ENCODE data around the gene NGEF. TPM values are rescaled to one million over a fixed set of nuclear protein-coding genes. Genes with fewer than 3 reads are reported as not detected.

The NGEF gene
- total RNA-seq, 1 experiment from 2014 or later, result 3.9 TPM

DNA sequence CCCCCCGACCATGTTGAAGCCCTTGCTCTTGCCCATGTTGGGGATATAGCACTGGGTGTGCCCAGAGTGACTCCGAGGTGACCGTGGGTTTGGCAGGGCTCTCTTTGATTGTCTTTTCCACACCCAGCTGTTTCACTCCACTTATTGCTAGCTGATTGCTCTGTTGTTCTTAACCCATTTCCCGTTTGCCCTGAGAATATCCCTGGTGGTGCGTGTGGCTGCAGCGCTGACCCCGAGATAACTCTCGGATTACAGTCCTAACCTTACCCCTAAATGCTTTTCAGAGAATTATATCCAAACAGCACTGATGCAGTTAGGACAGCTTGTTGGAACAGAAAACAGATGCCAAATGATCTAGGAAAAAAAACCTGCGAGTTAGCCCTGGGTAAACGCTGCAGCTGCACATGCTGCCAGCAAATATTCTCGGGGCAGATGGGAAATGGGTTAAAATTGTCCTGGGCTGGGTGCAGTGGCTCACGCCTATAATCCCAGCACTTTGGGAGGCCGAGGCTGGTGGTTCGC, 177.3 kb downstream of the NGEF start:
- Histone ChIP-seq H3K4me3 (ENCODE audit: insufficient read depth, low read depth, low read length) (no peak overlapping the region), H3K36me3 (replicated peaks; ENCODE audit: control insufficient read depth, insufficient read depth, low read length) (peaks cover 11% of the 10 kb centered on the region), H3K27me3 (ENCODE audit: control insufficient read depth, insufficient read depth, low read length) (no peaks in the 10 kb centered on the region)
- DNase-seq, result no peak

- Histone ChIP-seq H3K27me3 (ENCODE audit: control insufficient read depth, insufficient read depth, low read length) (no peaks in the 10 kb centered on the region), H3K36me3 (replicated peaks; ENCODE audit: control insufficient read depth, insufficient read depth, low read length) (peaks cover 11% of the 10 kb centered on the region), H3K4me3 (ENCODE audit: insufficient read depth, low read depth, low read length) (no peak overlapping the region)
- DNase-seq, result no peak
Measured at GRCh38 chr2:232833830-232834229, 179.2 kb downstream of the NGEF start.

GRCh38 chr2:232831496-232831895, 181.6 kb downstream of the NGEF start:
- no peaks in the 10 kb centered on the region for H3K27me3 ChIP-seq (ENCODE audit: control insufficient read depth, insufficient read depth, low read length)
- DNase-seq, result no peak
- peaks cover 10% of the 10 kb centered on the region for H3K36me3 ChIP-seq (replicated peaks; ENCODE audit: control insufficient read depth, insufficient read depth, low read length)
- no peak overlapping the region for H3K4me3 ChIP-seq (ENCODE audit: insufficient read depth, low read depth, low read length)

GRCh38 chr2:232829988-232830387, 183.1 kb downstream of the NGEF start:
- H3K36me3 ChIP-seq (replicated peaks; ENCODE audit: control insufficient read depth, insufficient read depth, low read length), result peaks cover 10% of the 10 kb centered on the region

More at GRCh38 chr2:232829988-232830387, 183.1 kb downstream of the NGEF start:
- no peak for DNase-seq
- no peaks in the 10 kb centered on the region for H3K27me3 ChIP-seq (ENCODE audit: control insufficient read depth, insufficient read depth, low read length)
- no peak overlapping the region for H3K4me3 ChIP-seq (ENCODE audit: insufficient read depth, low read depth, low read length)

Other genes with a start within 250 kb of the NGEF start
- not detected in 2 replicates for gene KCNJ13, start 236.7 kb downstream of the NGEF start, total RNA-seq (2014; rRNA removed; shearing (Covaris generic))
- gene SNORC, start 143.0 kb downstream of the NGEF start, total RNA-seq (2014; rRNA removed; shearing (Covaris generic)), result 1.6 and 5.2 TPM in 2 replicates
- not detected in 2 replicates for gene NEU2, start 19.4 kb upstream of the NGEF start, total RNA-seq (2014; rRNA removed; shearing (Covaris generic))
- 1.7 and 5.2 TPM in 2 replicates for gene INPP5D, start 47.1 kb upstream of the NGEF start, total RNA-seq (2014; rRNA removed; shearing (Covaris generic))
- gene ATG16L1, start 238.4 kb upstream of the NGEF start, total RNA-seq (2014; rRNA removed; shearing (Covaris generic)), result 52.1 and 64.8 TPM in 2 replicates